ENCODE data around the gene BCL7C.

DNA sequence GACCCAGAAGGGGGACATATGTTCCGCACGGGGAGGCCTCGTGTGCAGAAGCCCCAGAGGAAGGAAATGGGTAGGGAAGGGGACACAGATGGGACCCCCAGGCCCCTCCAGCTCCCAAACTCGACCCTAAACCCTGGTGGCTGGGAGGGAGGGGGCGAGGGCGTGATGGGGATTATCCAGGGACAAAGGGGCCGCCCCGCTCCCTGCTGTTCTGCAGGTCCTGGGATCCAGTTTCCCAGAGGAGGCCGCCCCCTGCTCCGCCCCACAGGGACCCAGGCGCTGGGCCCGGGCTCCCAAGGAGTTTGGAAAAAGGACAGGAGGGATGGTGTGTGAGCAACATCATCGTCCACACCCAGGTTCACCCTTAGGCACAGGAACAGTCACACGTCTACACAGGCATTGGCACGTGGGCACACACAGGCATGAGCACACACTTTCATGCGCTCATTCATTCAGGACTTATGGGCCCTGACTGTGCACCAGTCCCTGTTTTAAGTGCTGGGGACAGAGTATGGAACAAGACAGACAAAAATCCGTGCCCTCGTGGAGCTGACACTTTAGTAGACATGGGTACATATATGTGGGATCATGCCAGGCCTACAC lies 16.7 kb upstream of the BCL7C start:
- TF ChIP-seq, protein P1, sequence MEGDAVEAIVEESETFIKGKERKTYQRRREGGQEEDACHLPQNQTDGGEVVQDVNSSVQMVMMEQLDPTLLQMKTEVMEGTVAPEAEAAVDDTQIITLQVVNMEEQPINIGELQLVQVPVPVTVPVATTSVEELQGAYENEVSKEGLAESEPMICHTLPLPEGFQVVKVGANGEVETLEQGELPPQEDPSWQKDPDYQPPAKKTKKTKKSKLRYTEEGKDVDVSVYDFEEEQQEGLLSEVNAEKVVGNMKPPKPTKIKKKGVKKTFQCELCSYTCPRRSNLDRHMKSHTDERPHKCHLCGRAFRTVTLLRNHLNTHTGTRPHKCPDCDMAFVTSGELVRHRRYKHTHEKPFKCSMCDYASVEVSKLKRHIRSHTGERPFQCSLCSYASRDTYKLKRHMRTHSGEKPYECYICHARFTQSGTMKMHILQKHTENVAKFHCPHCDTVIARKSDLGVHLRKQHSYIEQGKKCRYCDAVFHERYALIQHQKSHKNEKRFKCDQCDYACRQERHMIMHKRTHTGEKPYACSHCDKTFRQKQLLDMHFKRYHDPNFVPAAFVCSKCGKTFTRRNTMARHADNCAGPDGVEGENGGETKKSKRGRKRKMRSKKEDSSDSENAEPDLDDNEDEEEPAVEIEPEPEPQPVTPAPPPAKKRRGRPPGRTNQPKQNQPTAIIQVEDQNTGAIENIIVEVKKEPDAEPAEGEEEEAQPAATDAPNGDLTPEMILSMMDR (IDR thresholded peaks at IDR 0.05), result no peak
- no peak for TF ChIP-seq ZFX (IDR thresholded peaks at IDR 0.05; ENCODE audit: borderline replicate concordance)

Data from 22Rv1 (cell line).